Gastrocnemius medialis (tissue), 4 donors: ENCODE measurements around the gene ZNF584.

Experiments used
- CTCF ChIP-seq, 5 experiments: fragments of 450-650 bp in 3 of 5; fragments of 200-600 bp in 2 of 5; sonication (generic) in 2 of 5; IDR thresholded peaks in 4 of 5; conservative IDR thresholded peaks in 1 of 5; 1 replicate in 4 of 5; 2 replicates in 1 of 5; pipeline ENCODE4 v1.5.1; 2016 to 2019; ENCODE audit warnings: antibody characterized with exemption in 5 of 5, mild to moderate bottlenecking in 3 of 5, moderate library complexity in 3 of 5
- POLR2A ChIP-seq, 2 donors: fragments of 450-650 bp; IDR thresholded peaks; one replicate each; pipeline ENCODE4 v1.6.1; 2017; ENCODE audit warnings: antibody characterized with exemption in 2 of 2, mild to moderate bottlenecking in 2 of 2, moderate library complexity in 2 of 2

- TF ChIP-seq CTCF (IDR thresholded peaks at IDR 0.05 in 4 of 5, conservative IDR thresholded peaks at IDR 0.05 in 1 of 5): no peak
- TF ChIP-seq POLR2A (IDR thresholded peaks at IDR 0.05): no peak
Observed at GRCh38 chr19:58450856-58451357, 42.5 kb downstream of the ZNF584 start.
